Activated CD4-positive, alpha-beta T cell treated with anti-CD3 and anti-CD28 coated beads for 4 hours (primary cell): Measurements from ENCODE around the gene PLCL1.

ENCODE experiments used
- DNase-seq, 2 donors: peaks; one replicate each; pipeline ENCODE4 v3.0.0-alpha.2; 2020

Gene PLCL1

GRCh38 chr2:197964720-197965119 is 160.3 kb downstream of the PLCL1 start:
- DNase-seq: no peak

- DNase-seq: no peak
Measured at GRCh38 chr2:197965756-197966155, 161.4 kb downstream of the PLCL1 start.

- DNase-seq: no peak
Measured at GRCh38 chr2:197969391-197969893, 165.0 kb downstream of the PLCL1 start.

GRCh38 chr2:197972061-197972460 is 167.7 kb downstream of the PLCL1 start:
- DNase-seq: no peak

- DNase-seq: no peak
Measured at GRCh38 chr2:197972587-197972986, 168.2 kb downstream of the PLCL1 start.

GRCh38 chr2:197973772-197974171 is 169.4 kb downstream of the PLCL1 start:
- DNase-seq: no peak

- DNase-seq: no peak
Measured at GRCh38 chr2:197975931-197976519, 171.6 kb downstream of the PLCL1 start.

GRCh38 chr2:197978971-197979370 is 174.6 kb downstream of the PLCL1 start:
- no peak for DNase-seq

- DNase-seq: no peak
Measured at GRCh38 chr2:197982565-197982964, 178.2 kb downstream of the PLCL1 start.

GRCh38 chr2:197985029-197985638 is 180.7 kb downstream of the PLCL1 start:
- DNase-seq: no peak

- DNase-seq: no peak
Measured at GRCh38 chr2:197986977-197987376, 182.6 kb downstream of the PLCL1 start.

GRCh38 chr2:197990356-197990755 is 186.0 kb downstream of the PLCL1 start:
- DNase-seq: no peak

GRCh38 chr2:197992482-197993133 is 188.2 kb downstream of the PLCL1 start:
- no peak for DNase-seq

GRCh38 chr2:197993363-197993762 is 189.0 kb downstream of the PLCL1 start:
- no peak for DNase-seq

- DNase-seq: peak in 1 of 2 donors; percentile 16
Measured at GRCh38 chr2:197993830-197994229, 189.4 kb downstream of the PLCL1 start.

- DNase-seq: no peak
Measured at GRCh38 chr2:197994751-197995150, 190.4 kb downstream of the PLCL1 start.

- no peak for DNase-seq
Measured at GRCh38 chr2:197996583-197996982, 192.2 kb downstream of the PLCL1 start.

GRCh38 chr2:197997083-197997541 is 192.7 kb downstream of the PLCL1 start:
- no peak for DNase-seq

- DNase-seq: peak; percentile 44 to 47
Measured at GRCh38 chr2:197998702-197999101, 194.3 kb downstream of the PLCL1 start.

- no peak for DNase-seq
Measured at GRCh38 chr2:198000417-198000816, 196.0 kb downstream of the PLCL1 start.

GRCh38 chr2:198004173-198004572 is 199.8 kb downstream of the PLCL1 start:
- no peak for DNase-seq

- peak; percentile 37 to 41 for DNase-seq
Measured at GRCh38 chr2:198004921-198005829, 200.8 kb downstream of the PLCL1 start.

GRCh38 chr2:198006733-198007132 is 202.3 kb downstream of the PLCL1 start:
- no peak for DNase-seq
